ENCODE results near the gene SLC29A3. TPM values are rescaled to one million over a fixed set of nuclear protein-coding genes. Genes with fewer than 3 reads are reported as not detected.

The SLC29A3 gene
- total and polyA plus RNA-seq, 10 of the 15 experiments (the other 5 are each of a cell fraction or from before 2014, with no cell fraction given) = 1.5 to 4.0 (median 2.7) TPM

- H3K9ac ChIP-seq (ENCODE audit: control insufficient read depth, insufficient read depth, low read length) = no peak overlapping the region
- in situ Hi-C loops (cut with MboI) (no loop called here), intact Hi-C loops (cut with micrococcal nuclease; ENCODE audit: unreplicated experiment) (no loop called here)
- H3K79me2 ChIP-seq (ENCODE audit: control insufficient read depth, insufficient read depth, low read length) = no peaks in the 10 kb centered on the region
- TF ChIP-seq CREB1 (IDR thresholded peaks at IDR 0.05; ENCODE audit: low read depth) (no peak), CEBPB (IDR thresholded peaks at IDR 0.05; ENCODE audit: borderline replicate concordance in 1 of 2, low read depth in 2 of 2, low read length in 2 of 2) (no peak), POLR2A (IDR thresholded peaks at IDR 0.05; ENCODE audit: low read depth, low read length) (no peak), RAD21 (IDR thresholded peaks at IDR 0.05; ENCODE audit: insufficient read depth, low read depth, low read length) (no peak), NRF1 (conservative IDR thresholded peaks at IDR 0.05; ENCODE audit: low read depth, low read length) (no peak), MAX (IDR thresholded peaks at IDR 0.05; ENCODE audit: low read depth, low read length) (no peak), LARP7 (IDR thresholded peaks at IDR 0.05) (no peak), ZBTB40 (IDR thresholded peaks at IDR 0.05; ENCODE audit: borderline replicate concordance) (no peak), GATAD2B (conservative IDR thresholded peaks at IDR 0.05; ENCODE audit: low read depth) (no peak), ZNF384 (IDR thresholded peaks at IDR 0.05; ENCODE audit: borderline replicate concordance, low read depth, low read length) (no peak), JUND (IDR thresholded peaks at IDR 0.05; ENCODE audit: low read depth, low read length) (no peak), TCF3 (IDR thresholded peaks at IDR 0.05; ENCODE audit: borderline replicate concordance, insufficient read depth, low read depth, low read length) (no peak), KLF5 (IDR thresholded peaks at IDR 0.05; ENCODE audit: partially characterized antibody) (no peak), SMAD1 (IDR thresholded peaks at IDR 0.05; ENCODE audit: low read depth, partially characterized antibody) (no peak), ZBTB11 (CRISPR knock-in tag; IDR thresholded peaks at IDR 0.05) (no peak)
- TF ChIP-seq, protein P1, sequence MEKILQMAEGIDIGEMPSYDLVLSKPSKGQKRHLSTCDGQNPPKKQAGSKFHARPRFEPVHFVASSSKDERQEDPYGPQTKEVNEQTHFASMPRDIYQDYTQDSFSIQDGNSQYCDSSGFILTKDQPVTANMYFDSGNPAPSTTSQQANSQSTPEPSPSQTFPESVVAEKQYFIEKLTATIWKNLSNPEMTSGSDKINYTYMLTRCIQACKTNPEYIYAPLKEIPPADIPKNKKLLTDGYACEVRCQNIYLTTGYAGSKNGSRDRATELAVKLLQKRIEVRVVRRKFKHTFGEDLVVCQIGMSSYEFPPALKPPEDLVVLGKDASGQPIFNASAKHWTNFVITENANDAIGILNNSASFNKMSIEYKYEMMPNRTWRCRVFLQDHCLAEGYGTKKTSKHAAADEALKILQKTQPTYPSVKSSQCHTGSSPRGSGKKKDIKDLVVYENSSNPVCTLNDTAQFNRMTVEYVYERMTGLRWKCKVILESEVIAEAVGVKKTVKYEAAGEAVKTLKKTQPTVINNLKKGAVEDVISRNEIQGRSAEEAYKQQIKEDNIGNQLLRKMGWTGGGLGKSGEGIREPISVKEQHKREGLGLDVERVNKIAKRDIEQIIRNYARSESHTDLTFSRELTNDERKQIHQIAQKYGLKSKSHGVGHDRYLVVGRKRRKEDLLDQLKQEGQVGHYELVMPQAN (conservative IDR thresholded peaks at IDR 0.05) = no peak
- ChIA-PET RAD21 (ENCODE audit: unreplicated experiment) (no interaction called here), POLR2A (no interaction called here), SMC1A (ENCODE audit: uncharacterized antibody, unreplicated experiment) (no interaction called here), CTCF (interaction anchor here (0.5 to 0.9 kb wide), 3 partner anchors 14 to 393 kb away, joined by 3 read pairs; partner anchors contain the start of gene SLC29A3)
- 7% methylated on average over 6 of the region's 6 CpGs for WGBS (ENCODE audit: insufficient coverage, insufficient replicate concordance, low lambda C conversion rate, missing lambda C conversion rate)
- H4K20me1 ChIP-seq (ENCODE audit: control insufficient read depth, insufficient read depth) = no peaks in the 10 kb centered on the region
- H3K4me3 ChIP-seq = no peak overlapping the region
- DNase-seq (ENCODE audit: low read depth, low spot score) = no peak
- no peaks in the 10 kb centered on the region for H3K9me3 ChIP-seq (replicated peaks; ENCODE audit: control insufficient read depth, insufficient read depth, low read length)
- no peak overlapping the region for H3K4me2 ChIP-seq (ENCODE audit: control insufficient read depth, insufficient read depth)
- H3K36me3 ChIP-seq (ENCODE audit: control insufficient read depth in 2 of 2, insufficient read depth in 2 of 2, low read length in 1 of 2) = no peaks in the 10 kb centered on the region
- no peak overlapping the region for H3K27ac ChIP-seq (ENCODE audit: control insufficient read depth, insufficient read depth)
- FAIRE-seq = no peak
- H3K27me3 ChIP-seq (replicated peaks in 1 of 2; ENCODE audit: control insufficient read depth in 2 of 2, insufficient read depth in 2 of 2, low read length in 1 of 2) = peaks cover 0 to 3% of the 10 kb centered on the region in 2 experiments; a peak in 1 of 4 replicates
- H3K4me1 ChIP-seq (ENCODE audit: control insufficient read depth, insufficient read depth, low read length) = peaks cover 5% of the 10 kb centered on the region; the same call in 1 of the 2 replicates
- H2AFZ ChIP-seq (ENCODE audit: control insufficient read depth, low read depth, low read length) = no peak overlapping the region
- no peak for ATAC-seq
- no TSS peak for BruUV-seq (replicated peaks)
These were observed 14.1 kb upstream of the SLC29A3 start for GRCh38 chr10:71304914-71305313.

All from GM12878 (cell line).